Ishikawa (cell line): ENCODE data around the gene TAF4.

Source experiments
- CEBPB ChIP-seq: IDR thresholded peaks from 2 replicates; pipeline ENCODE4 v1.6.1; 2012
- CREB1 ChIP-seq: IDR thresholded peaks from 2 replicates; pipeline ENCODE4 v1.6.1; 2012; ENCODE audit warnings: low read depth
- EGR1 ChIP-seq: IDR thresholded peaks from 2 replicates; pipeline ENCODE4 v1.6.1; 2012
- EP300 ChIP-seq: IDR thresholded peaks from 2 replicates; pipeline ENCODE4 v1.6.1; 2012; ENCODE audit warnings: borderline replicate concordance
- FOXM1 ChIP-seq: IDR thresholded peaks from 2 replicates; pipeline ENCODE4 v1.6.1; 2012; ENCODE audit warnings: low read depth, borderline replicate concordance
- NFIC ChIP-seq: IDR thresholded peaks from 2 replicates; pipeline ENCODE4 v1.6.1; 2012
- RAD21 ChIP-seq: IDR thresholded peaks from 2 replicates; pipeline ENCODE4 v1.6.1; 2012; ENCODE audit warnings: low read depth
- TAF1 ChIP-seq: IDR thresholded peaks from 2 replicates; pipeline ENCODE4 v1.6.1; 2012; ENCODE audit warnings: low read depth, mild to moderate bottlenecking
- TCF12 ChIP-seq: IDR thresholded peaks from 2 replicates; pipeline ENCODE4 v1.6.1; 2012; ENCODE audit warnings: low read depth
- TEAD4 ChIP-seq: IDR thresholded peaks from 2 replicates; pipeline ENCODE4 v1.6.1; 2012
- YY1 ChIP-seq: IDR thresholded peaks from 2 replicates; pipeline ENCODE4 v1.6.1; 2012; ENCODE audit warnings: low read depth
- ZBTB7A ChIP-seq: IDR thresholded peaks from 2 replicates; pipeline ENCODE4 v1.6.1; 2012; ENCODE audit warnings: low read depth
- TF ChIP-seq, protein P1 (sequence below): IDR thresholded peaks from 2 replicates; pipeline ENCODE4 v1.6.1; 2012
- TF ChIP-seq, protein P2 (sequence below): IDR thresholded peaks from 2 replicates; pipeline ENCODE4 v1.6.1; 2012
- TF ChIP-seq, protein P3 (sequence below): IDR thresholded peaks from 2 replicates; pipeline ENCODE4 v1.6.1; 2012; ENCODE audit warnings: low read depth, mild to moderate bottlenecking

The TAF4 gene

DNA sequence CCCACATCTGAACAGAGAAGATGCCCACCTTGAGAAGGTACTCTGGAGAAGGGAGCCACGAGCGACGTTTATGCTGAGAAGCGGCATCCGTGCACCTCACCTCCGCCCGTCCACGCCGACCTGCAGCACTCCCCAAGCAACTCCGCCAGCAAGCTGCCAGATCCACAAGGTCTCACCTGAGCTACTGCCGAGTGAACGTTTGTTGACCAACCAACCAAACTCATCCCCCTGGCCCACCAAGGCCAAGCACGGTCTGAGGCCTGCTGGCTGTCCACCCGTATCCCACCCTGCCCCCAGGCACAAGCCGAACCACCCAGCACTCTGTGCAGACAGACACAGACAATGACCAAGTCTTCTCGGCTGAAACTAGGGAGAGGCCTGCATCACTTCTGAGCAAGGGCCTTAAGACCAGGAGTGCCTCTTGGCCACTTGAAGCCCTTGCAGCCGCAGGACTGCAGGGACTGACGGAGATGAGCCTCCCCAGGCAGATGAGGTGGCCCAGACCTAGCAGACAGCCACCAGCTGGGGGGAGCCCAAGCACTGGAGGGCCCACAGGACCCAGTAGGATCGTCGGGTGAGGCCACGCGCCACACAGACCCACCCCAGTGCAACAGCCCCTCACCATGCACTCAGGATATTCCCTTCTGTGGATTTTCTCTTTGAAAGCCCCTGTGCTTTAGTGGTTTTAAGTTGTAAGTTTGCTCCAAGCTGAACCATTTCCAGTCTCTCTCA, 12.1 kb downstream of the TAF4 start:
- no peak for TF ChIP-seq TEAD4
- no peak for TF ChIP-seq NFIC
- no peak for TF ChIP-seq ZBTB7A
- TF ChIP-seq EGR1: no peak
- TF ChIP-seq, protein P1, sequence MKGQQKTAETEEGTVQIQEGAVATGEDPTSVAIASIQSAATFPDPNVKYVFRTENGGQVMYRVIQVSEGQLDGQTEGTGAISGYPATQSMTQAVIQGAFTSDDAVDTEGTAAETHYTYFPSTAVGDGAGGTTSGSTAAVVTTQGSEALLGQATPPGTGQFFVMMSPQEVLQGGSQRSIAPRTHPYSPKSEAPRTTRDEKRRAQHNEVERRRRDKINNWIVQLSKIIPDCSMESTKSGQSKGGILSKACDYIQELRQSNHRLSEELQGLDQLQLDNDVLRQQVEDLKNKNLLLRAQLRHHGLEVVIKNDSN: no peak
- no peak for TF ChIP-seq TAF1
- no peak for TF ChIP-seq FOXM1
- TF ChIP-seq EP300: no peak
- no peak for TF ChIP-seq CEBPB
- no peak for TF ChIP-seq CREB1

DNA sequence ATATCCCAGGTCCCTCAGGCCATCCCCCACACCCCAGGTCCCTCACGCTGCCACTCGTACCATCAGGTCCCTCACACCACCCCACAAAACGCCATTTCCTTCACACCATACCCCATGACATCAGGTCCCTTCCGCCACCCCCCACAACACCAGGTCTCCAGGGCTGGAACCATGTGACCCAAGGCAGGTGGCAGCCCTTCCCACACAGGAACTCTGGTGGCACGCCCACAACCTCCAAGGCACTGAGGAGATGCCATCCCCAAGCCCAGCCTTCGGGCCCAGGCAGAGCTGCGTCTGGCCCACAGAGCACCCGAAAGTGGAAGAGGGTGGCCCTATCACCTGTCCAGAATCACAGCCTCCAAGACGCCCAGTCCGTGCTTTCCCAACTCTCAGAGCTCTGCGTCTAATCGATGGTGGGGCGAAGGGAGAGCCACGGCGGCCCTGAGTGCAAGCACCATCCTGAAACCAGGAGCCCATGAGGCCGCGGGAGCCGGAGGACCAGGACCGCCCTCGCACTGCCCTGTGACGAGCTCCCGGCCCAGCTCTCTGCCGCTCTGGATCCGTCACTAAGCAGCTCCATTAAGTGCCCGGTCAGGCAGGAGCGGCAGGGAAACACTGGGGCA, 12.7 kb downstream of the TAF4 start:
- TF ChIP-seq, protein P1: no peak; the same call in 1 of the 2 replicates
- TF ChIP-seq EGR1 (no peak), CREB1 (no peak), YY1 (no peak), ZBTB7A (no peak), RAD21 (no peak), TEAD4 (no peak), NFIC (no peak), TCF12 (no peak), FOXM1 (no peak), TAF1 (no peak), EP300 (no peak), CEBPB (no peak)
- TF ChIP-seq, protein P2, sequence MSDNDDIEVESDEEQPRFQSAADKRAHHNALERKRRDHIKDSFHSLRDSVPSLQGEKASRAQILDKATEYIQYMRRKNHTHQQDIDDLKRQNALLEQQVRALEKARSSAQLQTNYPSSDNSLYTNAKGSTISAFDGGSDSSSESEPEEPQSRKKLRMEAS: no peak
- TF ChIP-seq, protein P3, sequence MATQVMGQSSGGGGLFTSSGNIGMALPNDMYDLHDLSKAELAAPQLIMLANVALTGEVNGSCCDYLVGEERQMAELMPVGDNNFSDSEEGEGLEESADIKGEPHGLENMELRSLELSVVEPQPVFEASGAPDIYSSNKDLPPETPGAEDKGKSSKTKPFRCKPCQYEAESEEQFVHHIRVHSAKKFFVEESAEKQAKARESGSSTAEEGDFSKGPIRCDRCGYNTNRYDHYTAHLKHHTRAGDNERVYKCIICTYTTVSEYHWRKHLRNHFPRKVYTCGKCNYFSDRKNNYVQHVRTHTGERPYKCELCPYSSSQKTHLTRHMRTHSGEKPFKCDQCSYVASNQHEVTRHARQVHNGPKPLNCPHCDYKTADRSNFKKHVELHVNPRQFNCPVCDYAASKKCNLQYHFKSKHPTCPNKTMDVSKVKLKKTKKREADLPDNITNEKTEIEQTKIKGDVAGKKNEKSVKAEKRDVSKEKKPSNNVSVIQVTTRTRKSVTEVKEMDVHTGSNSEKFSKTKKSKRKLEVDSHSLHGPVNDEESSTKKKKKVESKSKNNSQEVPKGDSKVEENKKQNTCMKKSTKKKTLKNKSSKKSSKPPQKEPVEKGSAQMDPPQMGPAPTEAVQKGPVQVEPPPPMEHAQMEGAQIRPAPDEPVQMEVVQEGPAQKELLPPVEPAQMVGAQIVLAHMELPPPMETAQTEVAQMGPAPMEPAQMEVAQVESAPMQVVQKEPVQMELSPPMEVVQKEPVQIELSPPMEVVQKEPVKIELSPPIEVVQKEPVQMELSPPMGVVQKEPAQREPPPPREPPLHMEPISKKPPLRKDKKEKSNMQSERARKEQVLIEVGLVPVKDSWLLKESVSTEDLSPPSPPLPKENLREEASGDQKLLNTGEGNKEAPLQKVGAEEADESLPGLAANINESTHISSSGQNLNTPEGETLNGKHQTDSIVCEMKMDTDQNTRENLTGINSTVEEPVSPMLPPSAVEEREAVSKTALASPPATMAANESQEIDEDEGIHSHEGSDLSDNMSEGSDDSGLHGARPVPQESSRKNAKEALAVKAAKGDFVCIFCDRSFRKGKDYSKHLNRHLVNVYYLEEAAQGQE: no peak

DNA sequence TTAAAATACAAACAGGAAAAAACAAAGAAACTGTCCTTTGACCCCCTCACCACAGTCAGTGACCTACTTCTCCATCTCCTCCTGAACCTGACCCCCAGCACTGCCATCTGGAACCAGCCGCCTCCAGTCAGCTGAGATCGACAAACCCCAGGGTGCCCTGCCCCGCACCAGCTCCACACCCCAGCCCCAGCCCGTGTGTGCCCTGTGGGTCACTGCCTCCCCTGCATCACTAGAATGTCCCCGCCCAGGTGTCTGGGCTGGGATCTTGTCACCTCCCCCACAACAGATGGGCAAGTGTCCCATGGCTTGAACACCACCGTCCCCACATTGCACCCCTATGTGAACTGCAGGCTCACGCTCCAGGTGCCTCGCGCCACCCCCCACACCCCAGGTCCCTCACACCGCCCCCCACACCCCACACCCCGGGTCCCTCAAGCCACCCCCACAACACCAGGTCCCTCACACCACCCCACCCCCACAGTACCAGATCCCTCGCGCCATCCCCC, 13.3 kb downstream of the TAF4 start:
- no peak for TF ChIP-seq EGR1
- TF ChIP-seq, protein P2: no peak
- TF ChIP-seq FOXM1: no peak
- TF ChIP-seq ZBTB7A: no peak
- TF ChIP-seq NFIC: no peak
- TF ChIP-seq TCF12: no peak
- TF ChIP-seq, protein P3: no peak
- TF ChIP-seq CEBPB: no peak

DNA sequence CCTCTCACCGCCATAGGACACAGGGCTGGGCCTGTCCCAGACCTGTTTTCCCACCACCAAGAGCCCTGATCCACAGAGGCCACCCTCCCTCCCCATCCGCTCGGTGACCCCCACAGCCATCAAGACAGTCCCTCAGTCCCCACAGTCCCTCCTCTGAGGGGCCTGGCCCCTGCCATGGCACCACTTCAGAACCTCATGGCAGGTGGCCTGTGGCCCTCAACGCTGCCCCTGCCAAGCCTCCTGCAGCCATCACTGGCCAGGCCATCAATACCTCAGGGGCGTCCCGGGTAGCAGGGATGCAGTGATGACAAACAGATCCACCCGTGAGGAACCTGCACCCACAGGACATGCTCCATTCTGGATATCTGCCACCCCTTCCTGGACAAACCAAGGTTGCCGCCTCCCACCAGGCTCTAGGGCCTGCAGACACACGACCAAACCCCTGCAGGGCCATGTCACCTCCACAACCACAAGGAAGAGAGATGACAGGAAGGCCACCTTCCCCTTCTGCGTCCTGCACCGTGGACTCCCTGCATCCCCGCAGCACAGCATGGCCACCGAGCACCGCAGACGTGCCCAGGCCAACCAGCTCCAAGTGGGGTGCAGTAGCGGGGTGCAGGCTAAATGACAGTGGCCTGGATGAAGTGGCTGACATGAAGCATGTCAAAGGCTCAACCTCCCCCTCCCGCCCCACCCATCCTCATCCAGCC, 14.0 kb downstream of the TAF4 start:
- TF ChIP-seq TCF12 (no peak), YY1 (no peak), NFIC (no peak), EGR1 (no peak), CREB1 (no peak), FOXM1 (no peak), TEAD4 (no peak), ZBTB7A (no peak), EP300 (no peak), RAD21 (no peak), CEBPB (no peak), TAF1 (no peak)
- TF ChIP-seq, protein P2: no peak
- TF ChIP-seq, protein P1: no peak
- TF ChIP-seq, protein P3: no peak
